Frontal cortex (tissue), 4 donors: Measurements from ENCODE around the gene PLEK2. TPM values are rescaled to one million over a fixed set of nuclear protein-coding genes. Genes with fewer than 3 reads are reported as not detected.
"Not testable (repeated sequence)": the region's sequence is repeated elsewhere in the genome, so short reads cannot be mapped to it uniquely, and the experiment has no call there.

ENCODE experiments used
- DNase-seq, 2 donors: peaks; one replicate each; pipeline ENCODE4 v3.0.0; 2012; ENCODE audit warnings: low spot score in 2 of 2
- FAIRE-seq: peaks from 2 replicates; lab custom pipeline; 2012; peaks lifted over from hg19 to GRCh38; lab: Jason Lieb, UNC
- total RNA-seq: library from RNA; depleted of rRNA; stranded (reverse); fragments of >200 nt; gene quantifications from one replicate; pipeline ENCODE4 v1.2.3, GENCODE V29; 2014
- donor health status: control.
- donor health status: control.
- donor health status: control.

The PLEK2 gene
- total RNA-seq, 1 donor from 2014 or later, result 0.41 TPM

- FAIRE-seq, DNase-seq: not testable (repeated sequence)
These were observed 3.7 kb downstream of the PLEK2 start for GRCh38 chr14:67408122-67408801.

DNA sequence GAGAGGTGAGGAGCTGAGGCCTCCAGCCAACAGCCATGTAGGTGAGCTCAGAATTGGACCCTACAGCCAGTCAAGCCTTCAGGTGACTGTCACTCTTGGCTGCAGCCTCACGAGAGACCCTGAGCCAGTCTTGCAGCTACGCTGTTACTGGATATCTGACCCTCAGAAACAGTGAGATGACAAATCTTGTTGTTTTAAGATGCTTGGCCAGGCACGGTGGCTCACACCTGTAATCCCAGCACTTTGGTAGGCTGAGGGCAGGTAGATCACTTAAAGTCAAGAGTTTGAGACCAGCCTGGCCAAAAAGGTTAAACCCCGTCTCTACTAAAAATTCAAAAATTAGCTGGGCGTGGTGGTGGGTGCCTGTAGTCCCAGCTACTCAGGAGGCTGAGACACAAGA, 6.2 kb downstream of the PLEK2 start:
- FAIRE-seq (no peak), DNase-seq (no peak)

DNA sequence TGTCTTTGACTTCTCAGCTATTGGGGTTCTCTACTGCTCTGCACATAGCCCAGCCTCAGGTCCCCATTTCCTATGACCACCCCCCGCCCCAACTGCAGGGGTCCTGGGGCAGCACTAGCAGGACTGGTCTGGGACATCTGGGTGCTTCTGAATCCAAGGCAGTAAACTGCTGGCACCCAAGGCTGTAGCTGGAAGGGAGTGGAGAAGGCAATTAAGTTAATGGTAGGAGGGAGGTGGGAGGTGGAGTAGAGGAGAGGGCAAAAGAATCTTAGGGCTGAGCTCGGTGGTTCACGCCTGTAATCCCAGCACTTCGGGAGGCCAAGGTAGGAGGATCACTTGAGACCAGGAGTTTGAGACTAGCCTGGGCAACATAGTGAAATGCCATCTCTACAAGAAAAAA, 11.5 kb downstream of the PLEK2 start:
- no peak for FAIRE-seq
- DNase-seq, result no peak

DNA sequence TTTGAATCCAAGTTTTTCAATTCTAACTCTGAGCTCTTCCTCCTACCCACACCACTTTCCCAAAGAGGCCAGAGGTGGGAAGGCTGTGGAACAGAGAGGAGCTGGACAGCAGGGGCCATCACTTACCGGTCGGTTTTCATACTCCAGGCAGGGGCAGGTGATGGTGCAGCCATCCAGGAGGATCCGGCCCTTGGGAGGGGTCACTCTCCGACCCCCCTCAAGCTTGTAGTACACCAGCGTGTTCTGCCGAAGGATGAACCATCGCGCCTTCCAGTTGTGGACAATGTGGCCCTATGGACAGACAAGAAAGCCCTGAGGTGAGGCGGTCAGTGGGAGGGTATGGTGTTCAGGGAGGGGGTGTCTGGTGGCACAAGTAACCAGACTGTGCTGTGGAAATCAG, 14.4 kb downstream of the PLEK2 start:
- FAIRE-seq (no peak), DNase-seq (no peak)

GRCh38 chr14:67396381-67396970, 15.5 kb downstream of the PLEK2 start:
- DNase-seq (no peak), FAIRE-seq (no peak)

DNA sequence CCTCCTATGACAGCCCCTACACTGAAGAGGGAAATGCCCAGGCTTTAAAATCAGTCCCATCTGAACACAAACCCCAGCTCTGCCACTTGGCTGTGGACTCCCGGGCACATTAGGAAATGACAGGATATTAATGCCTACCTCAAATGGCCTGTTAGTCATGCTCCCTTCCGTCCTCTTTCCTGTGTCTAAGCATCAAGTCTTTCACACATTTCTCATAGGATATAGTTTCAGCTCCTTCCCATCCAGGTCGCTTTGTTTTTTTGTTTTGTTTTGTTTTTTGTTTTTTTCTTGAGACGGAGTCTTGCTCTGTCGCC, 16.1 kb downstream of the PLEK2 start:
- DNase-seq (no peak), FAIRE-seq (no peak)

GRCh38 chr14:67395086-67395875, 16.7 kb downstream of the PLEK2 start:
- no peak for FAIRE-seq
- no peak for DNase-seq

DNA sequence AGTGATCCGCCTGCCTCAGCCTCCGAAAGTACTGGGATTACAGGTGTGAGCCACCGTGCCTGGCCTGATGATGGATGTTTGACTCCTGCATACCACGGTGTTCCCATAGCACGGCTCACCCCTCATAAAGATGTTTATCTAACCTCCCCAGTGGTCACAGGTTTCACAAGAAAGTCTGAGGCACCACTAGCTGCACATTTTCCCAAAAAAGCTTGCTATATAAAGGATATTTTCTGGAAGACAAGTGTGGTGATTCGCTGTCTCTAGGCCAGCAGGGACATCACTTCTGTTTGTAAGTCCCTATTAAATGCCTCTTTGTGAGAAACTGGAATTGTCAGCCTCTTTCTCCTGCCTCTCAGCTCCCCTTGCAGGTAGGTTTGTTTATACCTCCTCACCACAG, 18.3 kb downstream of the PLEK2 start:
- no peak for FAIRE-seq
- DNase-seq, result no peak

DNA sequence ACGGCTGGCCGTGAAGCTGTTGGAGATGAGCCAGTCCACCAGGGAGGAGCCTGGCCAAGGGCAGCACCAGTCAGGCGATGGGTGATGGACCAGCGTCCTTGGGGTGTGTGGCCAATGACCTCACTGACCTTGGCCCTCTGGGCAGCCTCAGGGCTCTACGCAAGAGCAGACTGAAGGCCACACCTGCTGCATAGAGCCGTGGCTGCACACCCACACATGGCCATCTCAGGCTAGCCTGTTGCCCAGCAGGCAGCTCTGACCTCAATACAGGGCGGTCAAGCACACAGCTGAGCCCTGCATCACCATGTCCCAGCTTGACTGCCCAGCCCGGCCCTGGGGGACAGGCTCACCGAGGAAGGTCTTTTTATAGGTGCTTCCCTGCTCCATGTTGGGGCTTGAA, 19.2 kb downstream of the PLEK2 start:
- no peak for DNase-seq
- no peak for FAIRE-seq

DNA sequence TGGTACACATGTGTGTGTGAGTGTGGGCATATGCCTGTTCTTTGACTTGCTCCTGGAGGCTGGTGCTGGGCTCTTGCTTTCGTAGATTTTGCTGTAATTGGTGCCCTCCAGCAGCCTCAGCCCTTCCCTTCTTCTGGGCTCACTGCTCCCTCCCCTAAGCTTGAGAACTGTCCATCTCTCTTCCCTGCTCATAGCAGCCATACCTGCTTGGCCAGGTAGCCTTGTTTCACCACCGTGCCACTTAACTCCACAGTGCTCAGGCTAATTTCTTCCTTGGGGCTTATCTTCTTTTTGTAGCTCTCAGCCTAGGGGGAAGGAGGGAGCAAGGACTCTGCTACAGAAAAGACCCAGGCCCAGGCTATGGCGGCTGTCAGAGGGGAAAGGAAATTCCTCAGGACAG, 19.8 kb downstream of the PLEK2 start:
- DNase-seq (no peak), FAIRE-seq (no peak)

- FAIRE-seq, result no peak
- no peak for DNase-seq
These were observed 20.7 kb downstream of the PLEK2 start for GRCh38 chr14:67391268-67391667.

DNA sequence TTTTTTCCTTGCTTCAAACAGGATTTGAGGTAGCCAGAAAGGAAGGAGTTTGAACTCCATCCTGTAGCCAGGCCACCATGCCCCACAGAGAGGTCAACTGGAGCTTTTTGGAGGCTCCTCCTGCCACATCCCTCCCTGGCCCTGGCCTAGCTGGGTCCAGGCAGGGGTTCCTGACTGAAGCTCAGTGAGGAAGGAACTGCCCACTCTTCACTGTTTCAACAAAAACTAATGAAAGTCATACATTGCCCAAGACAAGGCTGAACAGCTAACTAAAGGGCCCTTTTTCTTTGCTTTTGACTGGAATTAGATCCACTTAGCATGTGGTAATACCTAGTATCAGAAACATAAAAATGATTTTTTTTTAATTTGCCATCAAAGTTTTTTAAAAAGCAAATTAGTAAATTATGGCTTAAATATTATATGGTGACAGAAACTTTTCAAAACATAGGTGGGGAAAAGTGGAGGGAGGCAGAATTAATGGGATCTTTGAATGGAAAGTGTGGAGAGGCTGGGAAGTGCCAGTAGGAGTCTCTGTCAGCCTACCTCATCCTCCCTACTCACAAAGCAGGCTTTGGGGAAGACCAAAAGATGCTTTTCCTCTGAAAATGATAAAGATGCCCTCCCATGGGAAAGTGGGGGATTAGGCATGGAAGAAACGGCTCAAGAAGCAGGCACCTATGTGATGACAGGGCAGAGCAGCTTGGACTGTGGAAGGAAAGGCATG, 22.0 kb downstream of the PLEK2 start:
- no peak for FAIRE-seq

DNA sequence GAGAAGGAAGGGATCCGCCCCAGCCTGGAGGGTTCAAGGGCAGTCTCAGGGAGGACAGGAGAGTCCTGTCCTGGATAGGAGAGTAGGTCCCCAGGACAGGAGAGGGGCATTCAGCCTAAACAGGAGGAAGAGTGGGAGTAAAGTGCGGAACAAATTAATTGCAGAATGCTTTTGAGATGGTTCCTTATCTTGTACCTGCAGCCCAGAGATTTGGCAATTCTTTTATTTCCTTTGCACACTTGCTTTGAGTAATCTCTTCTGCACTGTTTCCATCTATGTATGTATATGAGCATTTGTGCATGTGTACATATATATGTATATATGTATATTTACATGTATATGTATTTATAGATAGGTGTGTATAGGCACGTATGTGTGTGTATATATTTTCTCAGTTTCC, 22.7 kb downstream of the PLEK2 start:
- FAIRE-seq, result no peak
- no peak for DNase-seq

More for the DNA sequence above, 22.0 kb downstream of the PLEK2 start:
- no peak for DNase-seq

DNA sequence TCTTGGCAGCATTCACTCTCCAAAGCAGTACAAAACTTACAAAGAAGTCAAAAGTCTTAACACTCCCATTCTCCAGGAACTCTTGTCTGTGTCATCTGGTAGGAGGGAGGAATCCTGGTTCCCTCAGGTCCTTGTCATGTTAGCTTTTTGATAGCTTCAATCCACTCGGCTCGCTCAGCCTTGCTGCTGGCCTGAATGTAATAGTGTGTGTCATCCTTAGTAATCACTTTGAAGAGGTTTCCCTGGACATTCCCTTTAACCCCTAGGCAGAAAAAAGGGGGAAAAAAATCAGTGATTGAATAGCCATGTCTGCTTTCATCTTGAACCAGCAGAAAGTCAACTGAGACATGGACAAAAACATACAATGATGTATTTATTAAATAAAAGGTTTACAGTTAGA, 24.8 kb downstream of the PLEK2 start:
- DNase-seq (no peak), FAIRE-seq (no peak)

DNA sequence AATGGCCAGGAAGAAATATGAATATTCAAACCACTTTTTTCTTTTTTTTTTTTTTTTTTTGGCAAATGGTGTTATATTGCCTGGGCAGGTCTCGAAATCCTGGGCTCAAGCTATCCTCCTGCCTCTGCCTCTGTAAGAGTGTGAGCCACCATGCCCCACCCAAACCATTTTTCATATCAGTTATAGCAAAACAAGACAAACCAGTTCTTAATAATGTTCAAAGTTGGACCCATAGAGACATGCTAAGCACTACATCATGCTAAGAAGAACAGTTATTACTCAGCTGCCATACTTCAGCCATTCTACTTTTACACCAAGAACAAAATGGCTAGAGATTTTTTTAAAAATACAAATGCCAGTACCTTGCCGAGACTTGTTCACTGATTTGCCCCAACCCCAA, 26.3 kb downstream of the PLEK2 start:
- no peak for DNase-seq
- FAIRE-seq, result no peak

- DNase-seq (no peak), FAIRE-seq (no peak)
These were observed 26.8 kb downstream of the PLEK2 start for GRCh38 chr14:67385120-67385519.

DNA sequence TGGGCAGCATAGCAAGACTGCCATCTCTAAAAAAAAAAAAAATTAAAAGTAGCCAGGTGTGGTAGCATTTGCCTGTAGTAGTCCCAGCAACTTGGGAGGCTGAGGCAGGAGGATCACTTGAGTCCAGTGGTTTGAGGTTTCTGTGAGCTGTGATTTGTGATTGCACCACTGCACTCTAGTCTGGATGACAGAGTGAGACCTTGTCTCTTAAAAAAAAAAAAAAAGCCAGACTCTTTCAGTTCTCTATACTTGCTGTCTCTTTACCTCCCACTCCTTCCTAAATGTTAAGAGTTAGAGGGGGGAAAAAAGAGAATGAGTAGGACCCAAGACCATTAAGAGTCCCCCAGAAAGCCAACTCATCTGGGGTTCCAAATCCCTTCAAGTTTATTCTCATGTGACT, 34.0 kb downstream of the PLEK2 start:
- DNase-seq (no peak), FAIRE-seq (no peak)

DNA sequence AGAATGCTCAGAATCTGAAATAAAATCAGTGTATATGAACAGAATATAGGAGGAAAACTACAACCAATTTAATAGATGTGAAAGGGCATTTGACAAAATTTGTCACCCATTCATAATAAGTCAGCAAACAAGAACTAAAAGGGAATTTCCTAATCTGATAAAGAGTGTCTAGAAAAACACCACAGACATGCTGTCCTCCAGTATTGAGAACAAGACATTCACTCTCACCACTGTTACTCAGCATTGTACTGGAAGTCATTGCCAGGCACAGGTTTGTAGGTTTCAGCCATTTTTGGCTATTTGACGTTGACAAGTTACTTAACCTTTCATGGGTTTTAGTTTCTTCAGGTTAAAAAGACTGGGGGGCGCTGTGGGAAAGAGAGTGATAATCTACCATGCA, 38.6 kb downstream of the PLEK2 start:
- no peak for FAIRE-seq
- DNase-seq, result no peak

GRCh38 chr14:67372833-67373232, 39.1 kb downstream of the PLEK2 start:
- no peak for FAIRE-seq

DNA sequence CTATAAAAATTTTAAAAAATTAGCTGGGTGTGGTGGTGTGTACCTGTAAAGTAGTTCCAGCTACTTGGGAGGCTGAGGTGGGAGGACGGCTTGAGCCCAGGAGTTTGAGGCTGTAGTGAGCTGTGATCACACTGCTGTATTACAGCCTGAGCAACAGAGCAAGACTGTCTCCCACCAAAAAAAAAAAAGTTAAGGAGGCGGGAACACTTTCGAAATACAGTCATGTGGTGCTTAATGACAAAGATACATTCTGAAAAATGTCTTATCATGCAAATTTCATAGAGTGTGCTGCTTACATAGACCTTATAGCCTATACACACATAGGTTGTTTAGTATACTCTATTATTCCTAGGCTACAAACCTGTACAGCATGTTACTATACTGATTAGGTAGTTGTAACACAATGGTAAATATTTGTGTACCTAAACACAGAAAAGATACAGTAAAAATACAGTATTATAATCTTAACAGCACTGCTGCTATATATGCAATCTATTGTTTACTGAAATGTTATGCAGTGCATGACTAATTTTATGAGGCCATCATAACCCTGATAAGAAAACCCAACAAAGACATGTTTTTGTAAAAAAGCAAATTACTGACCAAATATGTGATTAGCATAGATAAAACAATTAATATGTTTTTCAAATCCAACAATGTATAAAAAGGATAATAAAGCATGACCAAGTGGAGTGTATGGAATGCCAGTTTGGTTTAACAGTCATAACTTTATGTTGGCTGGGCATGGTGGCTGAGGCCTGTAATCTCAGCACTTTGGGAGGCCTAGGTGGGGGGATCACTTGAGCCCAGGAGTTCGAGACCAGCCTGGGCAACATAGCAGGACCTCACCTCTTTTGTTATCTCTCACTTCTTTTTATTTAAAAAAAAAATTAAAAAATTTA, 40.5 kb downstream of the PLEK2 start:
- FAIRE-seq, result no peak
- no peak for DNase-seq

More at GRCh38 chr14:67372833-67373232, 39.1 kb downstream of the PLEK2 start:
- DNase-seq, result no peak
